IMR-90 (cell line): ENCODE results near the gene METTL8. TPM values are rescaled to one million over a fixed set of nuclear protein-coding genes. Genes with fewer than 3 reads are reported as not detected.

Experiments
- ATAC-seq: fragments of 200-7000 bp; cut with Tn5 transposase; 2 replicates; pipeline ENCODE4 v1.9.1; 2020; ENCODE audit warnings: low read depth, mild to moderate bottlenecking, moderate library complexity
- BruUV-seq: library from RNA; stranded (reverse); fragments of 400-500 nt; replicated peaks from 2 replicates; lab custom pipeline; 2021; lab: Mats Ljungman, UMichigan
- CTCF ChIA-PET: fragments of 300-600 bp; formaldehyde crosslinking; extraction: SDS; loops from one replicate; lab custom pipeline; 2021; ENCODE audit warnings: antibody characterized with exemption; lab: Yijun Ruan, JAX
- POLR2A ChIA-PET: fragments of 300-600 bp; sonication (Branson Sonifier 250); formaldehyde crosslinking; loops from one replicate; lab custom pipeline; 2022; ENCODE audit warnings: antibody characterized with exemption; ENCODE audit not compliant: unreplicated experiment; lab: Charles Lee
- DNase-seq: peaks from one replicate; pipeline ENCODE4 v3.0.0; 2013
- H2AFZ ChIP-seq: replicated peaks from 2 replicates; pipeline ENCODE3; 2013; ENCODE audit warnings: low read length, mild to moderate bottlenecking; ENCODE audit not compliant: poor library complexity
- H2AK5ac ChIP-seq: 2 replicates; pipeline ENCODE4 v1.6.1; 2013; ENCODE audit warnings: low read depth, low read length, inconsistent platforms
- H2AK9ac ChIP-seq: replicated peaks from 2 replicates; pipeline ENCODE3; 2013; ENCODE audit warnings: mild to moderate bottlenecking, low read depth, low read length, moderate library complexity; ENCODE audit not compliant: poor library complexity
- H2BK120ac ChIP-seq: 2 replicates; pipeline ENCODE4 v1.6.1; 2013; ENCODE audit warnings: low read depth, low read length, inconsistent platforms
- H2BK15ac ChIP-seq: 3 replicates; pipeline ENCODE4 v1.6.1; 2013; ENCODE audit warnings: low read depth, low read length, inconsistent platforms
- H2BK20ac ChIP-seq: 2 replicates; pipeline ENCODE4 v1.6.1; 2013; ENCODE audit warnings: low read depth, mild to moderate bottlenecking, inconsistent platforms, low read length, moderate library complexity
- H2BK5ac ChIP-seq: 2 replicates; pipeline ENCODE4 v1.6.1; 2013; ENCODE audit warnings: mild to moderate bottlenecking, low read depth, low read length, inconsistent platforms; ENCODE audit not compliant: poor library complexity, severe bottlenecking
- H3K14ac ChIP-seq: replicated peaks from 2 replicates; pipeline ENCODE4 v1.6.1; 2013; ENCODE audit warnings: low read depth, low read length, inconsistent platforms
- H3K18ac ChIP-seq: 2 replicates; pipeline ENCODE4 v1.6.1; 2013; ENCODE audit warnings: low read depth, low read length, control low read depth
- H3K23ac ChIP-seq: 2 replicates; pipeline ENCODE4 v1.6.1; 2013; ENCODE audit warnings: low read depth, low read length, inconsistent platforms
- H3K27ac ChIP-seq: 2 replicates; pipeline ENCODE4 v1.5.1; 2013; ENCODE audit warnings: mild to moderate bottlenecking, control low read depth, low read length; ENCODE audit not compliant: insufficient read depth
- H3K27me3 ChIP-seq: 2 replicates; pipeline ENCODE4 v1.6.1; 2013; ENCODE audit warnings: low read length; ENCODE audit not compliant: control insufficient read depth, insufficient read depth
- H3K36me3 ChIP-seq: 2 replicates; pipeline ENCODE4 v1.6.1; 2013; ENCODE audit warnings: low read length, mixed read lengths; ENCODE audit not compliant: control insufficient read depth, insufficient read depth
- H3K4ac ChIP-seq: 2 replicates; pipeline ENCODE4 v1.6.1; 2013; ENCODE audit warnings: low read depth, low read length, inconsistent platforms
- H3K4me1 ChIP-seq: 2 replicates; pipeline ENCODE4 v1.6.1; 2013; ENCODE audit warnings: low read length, mixed read lengths; ENCODE audit not compliant: control insufficient read depth, insufficient read depth
- H3K4me2 ChIP-seq: 2 replicates; pipeline ENCODE4 v1.6.1; 2013; ENCODE audit warnings: low read depth, mild to moderate bottlenecking, control low read depth, low read length, moderate library complexity
- H3K4me3 ChIP-seq: 2 replicates; pipeline ENCODE4 v1.5.1; 2013; ENCODE audit warnings: low read depth, mild to moderate bottlenecking, control low read depth, low read length, moderate library complexity; ENCODE audit not compliant: insufficient read depth
- H3K56ac ChIP-seq: 2 replicates; pipeline ENCODE4 v1.6.1; 2013; ENCODE audit warnings: low read length, inconsistent platforms; ENCODE audit not compliant: insufficient read depth; ENCODE audit errors: extremely low read depth
- H3K79me1 ChIP-seq, 2 experiments: 2 replicates each; pipeline ENCODE4 v1.6.1; 2013; ENCODE audit warnings: low read length in 2 of 2, inconsistent platforms in 1 of 2, low read depth in 1 of 2
- H3K9ac ChIP-seq: 2 replicates; pipeline ENCODE4 v1.6.1; 2013; ENCODE audit warnings: low read depth, low read length, control low read depth
- H3K9me1 ChIP-seq: 2 replicates; pipeline ENCODE4 v1.6.1; 2013; ENCODE audit warnings: low read length, inconsistent platforms; ENCODE audit not compliant: insufficient read depth
- H3K9me3 ChIP-seq: 2 replicates; pipeline ENCODE4 v1.6.1; 2013; ENCODE audit warnings: low read length; ENCODE audit not compliant: control insufficient read depth, insufficient read depth
- H4K20me1 ChIP-seq: 2 replicates; pipeline ENCODE4 v1.6.1; 2013; ENCODE audit warnings: low read length, inconsistent platforms; ENCODE audit not compliant: insufficient read depth
- H4K5ac ChIP-seq: 2 replicates; pipeline ENCODE4 v1.6.1; 2013; ENCODE audit warnings: mild to moderate bottlenecking, low read depth, low read length, control low read depth
- H4K8ac ChIP-seq, 2 experiments: 2 replicates each; pipeline ENCODE4 v1.6.1; 2013; ENCODE audit warnings: low read depth in 2 of 2, low read length in 2 of 2, control low read depth in 1 of 2, inconsistent platforms in 1 of 2
- H4K91ac ChIP-seq: 2 replicates; pipeline ENCODE4 v1.6.1; 2013; ENCODE audit warnings: low read depth, low read length, inconsistent platforms; ENCODE audit not compliant: insufficient read depth
- BHLHE40 ChIP-seq: fragments of 150-350 bp; IDR thresholded peaks from 2 replicates; pipeline ENCODE4 v1.6.1; 2016; ENCODE audit warnings: mild to moderate bottlenecking, low read depth, low read length
- CEBPB ChIP-seq: IDR thresholded peaks from 2 replicates; pipeline ENCODE4 v1.6.1; 2012; ENCODE audit warnings: low read depth, low read length, improper control_type of control experiment
- CHD1 ChIP-seq: IDR thresholded peaks from 2 replicates; pipeline ENCODE4 v1.6.1; 2012; ENCODE audit warnings: low read depth, low read length, improper control_type of control experiment
- FOS ChIP-seq: fragments of 150-350 bp; IDR thresholded peaks from 2 replicates; pipeline ENCODE4 v1.6.1; 2016; ENCODE audit warnings: low read depth, low read length
- MAFK ChIP-seq: IDR thresholded peaks from 2 replicates; pipeline ENCODE4 v1.6.1; 2012; ENCODE audit warnings: low read depth, low read length, improper control_type of control experiment
- MAZ ChIP-seq: IDR thresholded peaks from 2 replicates; pipeline ENCODE4 v1.6.1; 2012; ENCODE audit warnings: low read depth, mild to moderate bottlenecking, low read length, improper control_type of control experiment, moderate library complexity, borderline replicate concordance
- MXI1 ChIP-seq: IDR thresholded peaks from 2 replicates; pipeline ENCODE4 v1.6.1; 2012; ENCODE audit warnings: low read depth, mild to moderate bottlenecking, low read length, moderate library complexity, borderline replicate concordance
- NFE2L2 ChIP-seq: fragments of 150-350 bp; IDR thresholded peaks from 2 replicates; pipeline ENCODE4 v1.6.1; 2016; ENCODE audit warnings: low read depth, mild to moderate bottlenecking, low read length
- POLR2A ChIP-seq: IDR thresholded peaks from 2 replicates; pipeline ENCODE4 v1.6.1; 2012; ENCODE audit warnings: mild to moderate bottlenecking, low read depth, low read length
- RAD21 ChIP-seq: IDR thresholded peaks from 2 replicates; pipeline ENCODE4 v1.6.1; 2012; ENCODE audit warnings: low read length, improper control_type of control experiment
- RCOR1 ChIP-seq: IDR thresholded peaks from 2 replicates; pipeline ENCODE4 v1.6.1; 2012; ENCODE audit warnings: mild to moderate bottlenecking, low read length, improper control_type of control experiment; ENCODE audit not compliant: insufficient replicate concordance
- RFX5 ChIP-seq: IDR thresholded peaks from 2 replicates; pipeline ENCODE4 v1.8.0; 2012; ENCODE audit warnings: low read depth, mild to moderate bottlenecking, low read length, moderate library complexity
- SMC3 ChIP-seq: fragments of 150-350 bp; IDR thresholded peaks from 2 replicates; pipeline ENCODE4 v1.6.1; 2016; ENCODE audit warnings: low read depth, mild to moderate bottlenecking, antibody characterized with exemption, low read length, moderate library complexity
- WGBS, 2 experiments: methylation state at CpG; one replicate each; pipeline versions ENCODE4 v1.1.5 to v1.1.7; 2013; ENCODE audit warnings: missing lambda C conversion rate in 2 of 2; ENCODE audit not compliant: insufficient read length in 1 of 2; ENCODE audit errors: extremely low coverage in 2 of 2; 5-methylcytosine and 5-hydroxymethylcytosine counted together
- dilution Hi-C: fragments of 300-500 bp; cut with HindIII; formaldehyde crosslinking; loops from one replicate; pipeline ENCODE4 v1.14.3; 2018; ENCODE audit warnings: low sequenced_read_pairs; ENCODE audit not compliant: unreplicated experiment
- in situ Hi-C: fragments of 300-500 bp; cut with MboI; formaldehyde crosslinking; loops from 3 replicates; pipeline ENCODE4 v1.14.3; 2019; ENCODE audit warnings: low sequenced_read_pairs, inconsistent platforms, mixed read lengths
- intact Hi-C: fragments of 100-400 bp; cut with micrococcal nuclease; formaldehyde crosslinking; loops from 2 replicates; pipeline ENCODE4 v1.10.0; 2022
- polyA plus RNA-seq, 3 experiments: library from polyadenylated mRNA; depleted of rRNA; stranded (reverse); fragments of >200 nt; gene quantifications; 2 replicates each; pipeline ENCODE4 v1.2.3, GENCODE V29; 2012; ENCODE audit warnings: low replicate concordance in 1 of 3
- total RNA-seq: library from RNA; depleted of rRNA; stranded (reverse); fragments of >200 nt; gene quantifications from 2 replicates; pipeline ENCODE4 v1.2.3, GENCODE V29; 2012
- TF ChIP-seq, protein P1 (sequence below): conservative IDR thresholded peaks from 2 replicates; pipeline ENCODE4 v1.5.1; 2012; ENCODE audit warnings: mild to moderate bottlenecking, low read depth, low read length, improper control_type of control experiment
- TF ChIP-seq, protein P2 (sequence below): fragments of 150-350 bp; IDR thresholded peaks from 2 replicates; pipeline ENCODE4 v1.6.1; 2016; ENCODE audit warnings: low read depth, mild to moderate bottlenecking, low read length, moderate library complexity, borderline replicate concordance
- TF ChIP-seq, protein P3 (sequence below): fragments of 150-350 bp; IDR thresholded peaks from 2 replicates; pipeline ENCODE4 v1.6.1; 2017; ENCODE audit warnings: mild to moderate bottlenecking, antibody characterized with exemption, low read length, low read depth

The METTL8 gene
- total and polyA plus RNA-seq, 2 of the 4 experiments (the other 2 are of a cell fraction): 6.9 to 10.6 TPM

DNA sequence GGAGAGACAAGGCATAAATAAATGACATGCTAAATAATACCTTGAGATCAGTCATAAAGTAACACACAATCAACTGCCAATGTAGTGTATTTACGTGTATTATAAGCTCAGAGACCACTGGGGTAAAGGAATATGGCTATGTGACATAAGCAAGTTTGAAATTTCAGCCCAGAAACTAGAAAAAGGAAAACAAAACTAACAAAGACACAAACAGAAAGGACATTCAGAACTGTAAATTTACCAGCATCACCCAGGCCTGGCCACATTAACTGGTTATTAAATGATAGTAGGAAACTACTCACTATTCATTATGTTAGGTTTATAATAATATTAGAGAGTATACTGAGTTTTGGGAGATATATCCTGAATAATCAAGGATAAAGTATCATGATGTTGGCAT, 98.8 kb downstream of the METTL8 start:
- Histone ChIP-seq H4K20me1 (no peaks in the 10 kb centered on the region), H3K4ac (no peak overlapping the region), H2AFZ (no peak overlapping the region), H4K8ac (no peak overlapping the region), H3K56ac (no peak overlapping the region), H3K9me3 (no peaks in the 10 kb centered on the region), H2AK5ac (no peak overlapping the region), H2AK9ac (no peak overlapping the region), H2BK15ac (no peak overlapping the region), H4K91ac (no peak overlapping the region), H3K23ac (no peak overlapping the region), H3K4me3 (no peak overlapping the region), H3K27me3 (no peaks in the 10 kb centered on the region), H3K79me1 (no peaks in the 10 kb centered on the region), H3K14ac (no peak overlapping the region), H2BK20ac (no peak overlapping the region), H3K36me3 (no peaks in the 10 kb centered on the region), H3K4me1 (no peaks in the 10 kb centered on the region), H3K18ac (no peak overlapping the region), H2BK120ac (no peak overlapping the region), H4K5ac (no peak overlapping the region), H3K27ac (no peak overlapping the region), H3K4me2 (no peak overlapping the region), H2BK5ac (no peak overlapping the region), H3K9ac (no peak overlapping the region), H3K9me1 (no peaks in the 10 kb centered on the region)
- dilution Hi-C loops: no loop called here
- TF ChIP-seq, protein P1, sequence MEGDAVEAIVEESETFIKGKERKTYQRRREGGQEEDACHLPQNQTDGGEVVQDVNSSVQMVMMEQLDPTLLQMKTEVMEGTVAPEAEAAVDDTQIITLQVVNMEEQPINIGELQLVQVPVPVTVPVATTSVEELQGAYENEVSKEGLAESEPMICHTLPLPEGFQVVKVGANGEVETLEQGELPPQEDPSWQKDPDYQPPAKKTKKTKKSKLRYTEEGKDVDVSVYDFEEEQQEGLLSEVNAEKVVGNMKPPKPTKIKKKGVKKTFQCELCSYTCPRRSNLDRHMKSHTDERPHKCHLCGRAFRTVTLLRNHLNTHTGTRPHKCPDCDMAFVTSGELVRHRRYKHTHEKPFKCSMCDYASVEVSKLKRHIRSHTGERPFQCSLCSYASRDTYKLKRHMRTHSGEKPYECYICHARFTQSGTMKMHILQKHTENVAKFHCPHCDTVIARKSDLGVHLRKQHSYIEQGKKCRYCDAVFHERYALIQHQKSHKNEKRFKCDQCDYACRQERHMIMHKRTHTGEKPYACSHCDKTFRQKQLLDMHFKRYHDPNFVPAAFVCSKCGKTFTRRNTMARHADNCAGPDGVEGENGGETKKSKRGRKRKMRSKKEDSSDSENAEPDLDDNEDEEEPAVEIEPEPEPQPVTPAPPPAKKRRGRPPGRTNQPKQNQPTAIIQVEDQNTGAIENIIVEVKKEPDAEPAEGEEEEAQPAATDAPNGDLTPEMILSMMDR: no peak
- TF ChIP-seq, protein P2, sequence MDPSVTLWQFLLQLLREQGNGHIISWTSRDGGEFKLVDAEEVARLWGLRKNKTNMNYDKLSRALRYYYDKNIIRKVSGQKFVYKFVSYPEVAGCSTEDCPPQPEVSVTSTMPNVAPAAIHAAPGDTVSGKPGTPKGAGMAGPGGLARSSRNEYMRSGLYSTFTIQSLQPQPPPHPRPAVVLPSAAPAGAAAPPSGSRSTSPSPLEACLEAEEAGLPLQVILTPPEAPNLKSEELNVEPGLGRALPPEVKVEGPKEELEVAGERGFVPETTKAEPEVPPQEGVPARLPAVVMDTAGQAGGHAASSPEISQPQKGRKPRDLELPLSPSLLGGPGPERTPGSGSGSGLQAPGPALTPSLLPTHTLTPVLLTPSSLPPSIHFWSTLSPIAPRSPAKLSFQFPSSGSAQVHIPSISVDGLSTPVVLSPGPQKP: no peak
- TF ChIP-seq MAZ (no peak), MXI1 (no peak), BHLHE40 (no peak), NFE2L2 (no peak), MAFK (no peak), POLR2A (no peak), RCOR1 (no peak), RAD21 (no peak), CHD1 (no peak), RFX5 (no peak), CEBPB (no peak), FOS (no peak), SMC3 (no peak)
- TF ChIP-seq, protein P3, sequence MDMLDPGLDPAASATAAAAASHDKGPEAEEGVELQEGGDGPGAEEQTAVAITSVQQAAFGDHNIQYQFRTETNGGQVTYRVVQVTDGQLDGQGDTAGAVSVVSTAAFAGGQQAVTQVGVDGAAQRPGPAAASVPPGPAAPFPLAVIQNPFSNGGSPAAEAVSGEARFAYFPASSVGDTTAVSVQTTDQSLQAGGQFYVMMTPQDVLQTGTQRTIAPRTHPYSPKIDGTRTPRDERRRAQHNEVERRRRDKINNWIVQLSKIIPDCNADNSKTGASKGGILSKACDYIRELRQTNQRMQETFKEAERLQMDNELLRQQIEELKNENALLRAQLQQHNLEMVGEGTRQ: no peak
- BruUV-seq: no TSS peak
- in situ Hi-C loops: no loop called here
- ChIA-PET POLR2A (interaction anchor here (0.5 kb wide), 1 partner anchor 21 kb away, joined by 10 read pairs; no protein-coding TSS in a partner anchor), CTCF (no interaction called here)
- intact Hi-C loops: loop anchor here (10.0 kb wide), 1 partner anchor 360 kb away; no protein-coding TSS in a partner anchor
- no peak for DNase-seq
- WGBS, 2 experiments: no CpG with 5 or more reads among the region's 1 CpG
- no peak for ATAC-seq
